ENCODE data around the gene OR5T2.
"Not testable (repeated sequence)": the region's sequence is repeated elsewhere in the genome, so short reads cannot be mapped to it uniquely, and the experiment has no call there.

Gene OR5T2

GRCh38 chr11:56234155-56234554 is at the start of gene OR5T2:
Gene OR5T2, minus strand, starts transcription at chr11:56234255. Its CDS starts 1,193 bp downstream, at chr11:56233062.
- Mint-ChIP-seq H3K36me3 (ENCODE audit: low read depth) (no peaks in the 10 kb centered on the region), H3K27ac (no peak within 1 kb of the TSS), H3K4me1 (no peaks in the 10 kb centered on the region), H3K9me3 (peaks cover 6% of the 10 kb centered on the region), H3K27me3 (no peaks in the 10 kb centered on the region), H3K4me3 (no peak within 1 kb of the TSS)
- ATAC-seq: no peak
- no peak for DNase-seq

DNA sequence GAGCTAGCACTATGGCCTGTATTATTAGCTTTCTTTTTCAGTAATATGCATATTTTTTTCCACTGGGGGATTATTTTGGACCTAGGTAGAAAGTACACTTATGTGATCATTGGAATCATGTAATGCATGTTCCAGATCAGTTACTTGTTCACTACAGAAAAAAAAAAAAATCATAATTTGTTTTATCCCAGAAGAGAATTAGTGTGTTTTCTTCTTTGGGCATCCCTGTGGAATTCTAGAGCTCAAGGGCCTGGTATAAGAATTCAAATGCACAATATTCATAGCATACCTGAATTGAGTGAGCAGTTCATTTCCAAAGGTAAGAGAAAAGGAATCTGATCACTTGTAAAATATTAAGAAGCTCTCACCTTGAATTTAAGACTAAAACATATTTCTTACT is 39.8 kb upstream of the OR5T2 start, which contains the start of gene OR5T1:
Gene OR5T1, plus strand, starts transcription at position 301 of the 400 bp plus-strand sequence. CDS start 1,485 bp downstream, outside the sequence.
- H3K4me3 Mint-ChIP-seq: no peak within 1 kb of the TSS
- no peak for DNase-seq
- no peaks in the 10 kb centered on the region for H3K4me1 Mint-ChIP-seq
- H3K27me3 Mint-ChIP-seq: no peaks in the 10 kb centered on the region
- no peak for ATAC-seq
- no peaks in the 10 kb centered on the region for H3K36me3 Mint-ChIP-seq (ENCODE audit: low read depth)
- H3K27ac Mint-ChIP-seq: no peak within 1 kb of the TSS
- peaks cover 33% of the 10 kb centered on the region for H3K9me3 Mint-ChIP-seq

GRCh38 chr11:56271092-56271491 is 37.0 kb upstream of the OR5T2 start:
- peaks cover 27% of the 10 kb centered on the region for H3K9me3 Mint-ChIP-seq
- no peaks in the 10 kb centered on the region for H3K27me3 Mint-ChIP-seq

DNA sequence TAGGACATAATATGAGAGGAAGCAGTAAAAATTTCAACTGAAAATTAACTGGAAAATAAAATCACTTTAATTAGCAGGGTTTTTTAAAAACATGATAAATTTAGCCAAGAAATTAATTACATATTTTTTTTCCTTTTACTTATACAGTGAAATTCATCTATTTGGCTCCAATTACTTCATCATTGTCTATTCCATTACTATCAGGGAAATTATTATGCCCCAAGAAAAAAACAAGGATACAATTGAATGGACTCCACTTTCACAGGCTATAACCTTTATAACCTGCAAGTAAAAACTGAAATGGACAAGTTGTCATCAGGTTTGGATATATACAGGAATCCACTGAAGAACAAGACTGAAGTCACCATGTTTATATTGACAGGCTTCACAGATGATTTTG is 17.9 kb upstream of the OR5T2 start, which contains the start of gene OR5T3:
Gene OR5T3, plus strand, starts transcription at position 301 of the 400 bp plus-strand sequence. Its CDS starts 0 bp downstream, at position 301.
- no peaks in the 10 kb centered on the region for H3K36me3 Mint-ChIP-seq (ENCODE audit: low read depth)
- H3K27ac Mint-ChIP-seq: no peak within 1 kb of the TSS
- no peaks in the 10 kb centered on the region for H3K4me1 Mint-ChIP-seq

More at GRCh38 chr11:56271092-56271491, 37.0 kb upstream of the OR5T2 start:
- Mint-ChIP-seq H3K36me3 (ENCODE audit: low read depth) (peaks cover 1% of the 10 kb centered on the region), H3K4me3 (no peak overlapping the region), H3K27ac (no peak overlapping the region), H3K4me1 (no peaks in the 10 kb centered on the region)
- ATAC-seq (no peak), DNase-seq (no peak)

GRCh38 chr11:56219735-56220134 is 14.3 kb downstream of the OR5T2 start:
- H3K36me3 Mint-ChIP-seq (ENCODE audit: low read depth); DNase-seq; H3K4me3 Mint-ChIP-seq; H3K4me1 Mint-ChIP-seq; ATAC-seq; H3K27me3 Mint-ChIP-seq; H3K27ac Mint-ChIP-seq: not testable (repeated sequence)
- H3K9me3 Mint-ChIP-seq: peaks cover 21% of the 10 kb centered on the region

More for the DNA sequence above, 17.9 kb upstream of the OR5T2 start, which contains the start of gene OR5T3:
- Mint-ChIP-seq H3K27me3 (no peaks in the 10 kb centered on the region), H3K9me3 (peaks cover 13% of the 10 kb centered on the region), H3K4me3 (no peak within 1 kb of the TSS)
- ATAC-seq (no peak), DNase-seq (no peak)

GRCh38 chr11:56214537-56214936 is 19.5 kb downstream of the OR5T2 start:
- Mint-ChIP-seq H3K4me1 (no peaks in the 10 kb centered on the region), H3K27me3 (no peaks in the 10 kb centered on the region), H3K4me3 (no peak overlapping the region), H3K27ac (no peak overlapping the region), H3K36me3 (ENCODE audit: low read depth) (no peaks in the 10 kb centered on the region), H3K9me3 (peaks cover 25% of the 10 kb centered on the region)
- DNase-seq: no peak
- ATAC-seq: no peak

- no peaks in the 10 kb centered on the region for H3K27me3 Mint-ChIP-seq
- H3K36me3 Mint-ChIP-seq (ENCODE audit: low read depth): no peaks in the 10 kb centered on the region
- H3K4me3 Mint-ChIP-seq: no peak overlapping the region
- ATAC-seq: no peak
- H3K4me1 Mint-ChIP-seq: no peaks in the 10 kb centered on the region
- no peak for DNase-seq
- H3K9me3 Mint-ChIP-seq: peaks cover 19% of the 10 kb centered on the region
- no peak overlapping the region for H3K27ac Mint-ChIP-seq
Observed at GRCh38 chr11:56207790-56208189, 26.3 kb downstream of the OR5T2 start.

DNA sequence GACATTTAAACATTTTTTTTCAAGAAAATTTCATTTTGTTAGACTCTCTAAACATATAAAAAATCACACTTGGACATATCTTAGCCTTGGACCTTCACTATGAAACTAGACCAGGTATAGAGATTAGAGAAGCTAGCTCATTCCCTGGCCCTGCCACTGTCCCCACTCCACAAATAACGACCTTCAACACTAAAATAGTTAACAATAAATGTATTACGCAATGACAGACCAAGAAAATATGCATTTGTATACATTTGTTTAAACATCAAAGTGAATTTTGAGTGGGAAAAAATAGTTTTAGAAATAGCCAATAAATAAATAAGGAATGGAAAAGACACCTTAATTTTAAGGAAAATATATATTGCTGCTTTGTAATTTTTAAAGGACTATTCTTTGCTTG is 36.7 kb downstream of the OR5T2 start:
- Mint-ChIP-seq H3K27me3 (no peaks in the 10 kb centered on the region), H3K4me1 (no peaks in the 10 kb centered on the region), H3K4me3 (no peak overlapping the region), H3K9me3 (peaks cover 8% of the 10 kb centered on the region), H3K36me3 (ENCODE audit: low read depth) (no peaks in the 10 kb centered on the region), H3K27ac (no peak overlapping the region)
- DNase-seq (no peak), ATAC-seq (no peak)

DNA sequence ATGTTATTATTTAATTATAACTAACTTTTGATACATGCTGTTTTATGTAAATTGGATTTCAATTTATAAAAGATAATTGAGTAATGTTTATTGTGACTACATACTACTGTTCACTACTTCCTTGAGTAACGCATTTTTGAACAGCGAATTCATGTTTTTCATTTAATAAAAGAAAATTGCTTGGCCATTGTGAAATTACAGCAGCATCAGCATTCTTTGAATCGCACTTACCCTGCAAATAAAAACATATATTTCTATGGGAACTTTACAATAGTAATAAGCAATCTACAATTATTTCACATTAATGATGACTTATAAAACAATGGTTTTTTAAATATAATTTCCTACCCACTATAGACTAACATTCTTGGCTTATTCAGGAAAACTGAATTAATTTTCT is 37.4 kb downstream of the OR5T2 start:
- no peaks in the 10 kb centered on the region for H3K4me1 Mint-ChIP-seq
- no peak for DNase-seq
- no peak overlapping the region for H3K4me3 Mint-ChIP-seq
- no peaks in the 10 kb centered on the region for H3K36me3 Mint-ChIP-seq (ENCODE audit: low read depth)
- no peaks in the 10 kb centered on the region for H3K27me3 Mint-ChIP-seq
- peaks cover 10% of the 10 kb centered on the region for H3K9me3 Mint-ChIP-seq
- no peak overlapping the region for H3K27ac Mint-ChIP-seq
- ATAC-seq: no peak

DNA sequence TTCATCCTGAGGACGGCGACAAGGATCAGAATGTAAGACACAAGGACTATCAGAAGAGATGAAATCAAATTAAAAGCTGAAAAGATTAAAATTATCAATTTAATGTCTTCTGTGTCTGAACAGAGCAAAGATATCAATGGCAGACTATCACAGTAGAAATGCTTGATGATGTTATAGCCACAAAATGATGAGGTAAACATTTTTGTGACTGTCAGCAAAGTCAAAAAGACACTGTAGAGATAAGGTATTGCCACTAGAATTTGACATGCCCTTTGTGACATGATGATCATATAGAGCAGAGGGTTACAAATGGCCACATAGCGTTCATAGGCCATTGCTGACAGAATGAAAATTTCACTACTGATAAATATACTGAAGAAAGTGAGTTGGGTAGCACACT is 45.5 kb downstream of the OR5T2 start:
- H3K27me3 Mint-ChIP-seq: no peaks in the 10 kb centered on the region
- no peak for DNase-seq
- peaks cover 23% of the 10 kb centered on the region for H3K9me3 Mint-ChIP-seq
- H3K27ac Mint-ChIP-seq: no peak overlapping the region
- H3K36me3 Mint-ChIP-seq (ENCODE audit: low read depth): no peaks in the 10 kb centered on the region
- no peaks in the 10 kb centered on the region for H3K4me1 Mint-ChIP-seq
- no peak for ATAC-seq
- H3K4me3 Mint-ChIP-seq: no peak overlapping the region

DNA sequence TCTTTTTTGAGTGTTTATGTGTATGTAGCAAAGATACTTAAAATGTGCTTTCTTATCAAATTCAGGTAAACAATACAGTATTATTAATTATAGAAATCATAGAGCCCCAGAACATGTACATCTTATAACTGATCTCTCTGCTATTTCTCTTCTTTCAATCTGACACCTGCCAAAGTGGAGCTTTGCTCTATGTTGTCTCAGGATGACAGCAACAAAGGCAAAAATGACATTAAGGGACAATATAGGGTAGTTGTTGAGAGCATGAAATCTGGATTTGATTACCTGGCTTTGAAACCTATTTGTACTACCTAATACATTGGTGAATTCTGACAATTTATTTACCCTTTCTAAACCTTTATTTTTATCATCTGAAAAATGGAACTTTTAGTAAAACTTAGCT is 50.6 kb downstream of the OR5T2 start:
- DNase-seq: no peak
- H3K4me1 Mint-ChIP-seq: no peaks in the 10 kb centered on the region
- H3K36me3 Mint-ChIP-seq (ENCODE audit: low read depth): no peaks in the 10 kb centered on the region
- H3K27ac Mint-ChIP-seq: no peak overlapping the region
- no peak overlapping the region for H3K4me3 Mint-ChIP-seq
- ATAC-seq: no peak
- H3K27me3 Mint-ChIP-seq: no peaks in the 10 kb centered on the region
- H3K9me3 Mint-ChIP-seq: peaks cover 31% of the 10 kb centered on the region
